Stimulated activated CD4-positive, alpha-beta T cell treated with anti-CD3 and anti-CD28 coated beads, Interleukin-4, amount 100 ng/mL, for 1 hour (primary cell): ENCODE data around the gene ARID4B.
"Not testable (repeated sequence)": the region's sequence is repeated elsewhere in the genome, so short reads cannot be mapped to it uniquely, and the experiment has no call there.

Source experiments
- DNase-seq: peaks from one replicate; pipeline ENCODE4 v3.0.0-alpha.2; 2020

ARID4B gene, protein sequence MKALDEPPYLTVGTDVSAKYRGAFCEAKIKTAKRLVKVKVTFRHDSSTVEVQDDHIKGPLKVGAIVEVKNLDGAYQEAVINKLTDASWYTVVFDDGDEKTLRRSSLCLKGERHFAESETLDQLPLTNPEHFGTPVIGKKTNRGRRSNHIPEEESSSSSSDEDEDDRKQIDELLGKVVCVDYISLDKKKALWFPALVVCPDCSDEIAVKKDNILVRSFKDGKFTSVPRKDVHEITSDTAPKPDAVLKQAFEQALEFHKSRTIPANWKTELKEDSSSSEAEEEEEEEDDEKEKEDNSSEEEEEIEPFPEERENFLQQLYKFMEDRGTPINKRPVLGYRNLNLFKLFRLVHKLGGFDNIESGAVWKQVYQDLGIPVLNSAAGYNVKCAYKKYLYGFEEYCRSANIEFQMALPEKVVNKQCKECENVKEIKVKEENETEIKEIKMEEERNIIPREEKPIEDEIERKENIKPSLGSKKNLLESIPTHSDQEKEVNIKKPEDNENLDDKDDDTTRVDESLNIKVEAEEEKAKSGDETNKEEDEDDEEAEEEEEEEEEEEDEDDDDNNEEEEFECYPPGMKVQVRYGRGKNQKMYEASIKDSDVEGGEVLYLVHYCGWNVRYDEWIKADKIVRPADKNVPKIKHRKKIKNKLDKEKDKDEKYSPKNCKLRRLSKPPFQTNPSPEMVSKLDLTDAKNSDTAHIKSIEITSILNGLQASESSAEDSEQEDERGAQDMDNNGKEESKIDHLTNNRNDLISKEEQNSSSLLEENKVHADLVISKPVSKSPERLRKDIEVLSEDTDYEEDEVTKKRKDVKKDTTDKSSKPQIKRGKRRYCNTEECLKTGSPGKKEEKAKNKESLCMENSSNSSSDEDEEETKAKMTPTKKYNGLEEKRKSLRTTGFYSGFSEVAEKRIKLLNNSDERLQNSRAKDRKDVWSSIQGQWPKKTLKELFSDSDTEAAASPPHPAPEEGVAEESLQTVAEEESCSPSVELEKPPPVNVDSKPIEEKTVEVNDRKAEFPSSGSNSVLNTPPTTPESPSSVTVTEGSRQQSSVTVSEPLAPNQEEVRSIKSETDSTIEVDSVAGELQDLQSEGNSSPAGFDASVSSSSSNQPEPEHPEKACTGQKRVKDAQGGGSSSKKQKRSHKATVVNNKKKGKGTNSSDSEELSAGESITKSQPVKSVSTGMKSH (N-terminal part only)

DNA sequence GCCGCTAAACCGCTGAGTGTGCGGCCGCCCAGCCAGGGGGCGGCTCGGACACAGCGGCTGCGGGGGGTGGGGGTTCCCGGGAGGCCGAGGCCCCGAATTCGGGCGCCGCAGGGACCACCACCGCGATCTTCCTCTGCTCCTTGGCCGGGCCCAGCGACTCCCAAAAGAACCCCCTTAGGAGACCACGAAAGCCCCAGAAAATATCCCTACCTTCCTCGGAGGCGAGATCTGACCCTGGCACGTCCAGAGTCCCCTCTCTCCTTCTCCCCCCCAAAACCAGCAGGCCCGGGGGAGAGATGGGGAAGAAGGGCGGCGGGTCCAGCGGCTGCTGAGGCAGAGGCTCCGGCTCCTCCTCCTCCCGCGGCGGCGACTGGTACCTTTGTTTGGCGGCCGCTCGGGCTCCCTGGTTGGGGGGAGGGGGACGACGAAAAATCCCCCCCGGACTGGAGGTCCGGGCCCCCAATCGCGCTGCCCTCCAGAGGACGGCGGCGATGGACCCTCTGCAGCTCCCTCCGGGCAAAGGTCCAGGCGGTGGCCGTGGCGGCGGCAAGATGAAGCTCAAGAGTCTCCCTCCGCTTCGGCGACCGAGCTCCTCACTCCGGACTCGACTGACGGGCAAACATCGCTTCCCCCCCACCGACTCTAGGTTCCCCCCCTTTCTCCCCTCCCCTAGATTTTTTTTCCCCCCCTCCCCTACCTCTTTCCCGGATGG lies at the start of gene ARID4B:
Gene ARID4B (minus strand): TSS at position 621 of the 712 bp plus-strand sequence. CDS start 1,260 bp downstream, outside the sequence.
- peak; percentile 63 for DNase-seq

DNA sequence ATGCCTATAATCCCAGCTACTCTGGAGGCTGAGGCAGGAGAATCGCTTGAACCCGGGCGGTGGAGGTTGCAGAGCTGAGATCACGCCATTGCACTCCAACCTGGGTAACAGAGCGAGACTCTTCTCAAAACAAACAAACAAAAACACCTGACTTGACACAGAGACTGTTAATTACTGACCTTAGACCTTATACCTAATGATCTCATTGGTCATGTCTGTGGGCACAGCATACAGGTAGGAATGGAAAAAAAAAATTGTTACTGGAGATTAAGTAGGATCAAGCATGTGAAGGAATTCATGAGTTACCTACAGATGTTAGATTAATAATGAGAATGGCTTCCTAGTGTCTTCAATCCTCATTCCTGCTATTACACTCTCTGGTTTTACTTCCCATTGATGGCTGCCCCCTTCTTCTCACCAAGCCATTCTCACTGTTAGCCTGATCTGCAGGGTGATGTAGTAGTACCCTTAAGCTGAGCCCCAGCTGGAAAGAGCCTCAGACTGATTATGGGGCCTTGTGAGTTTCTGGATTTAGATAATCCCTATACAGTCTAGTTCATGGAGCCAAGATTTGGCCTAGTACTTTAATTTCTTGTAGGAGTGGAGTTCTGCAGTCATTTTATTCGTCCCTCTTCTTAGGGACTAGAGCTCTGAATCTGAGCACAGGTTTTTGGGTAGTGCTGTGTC lies 48.1 kb upstream of the ARID4B start:
- DNase-seq: no peak

DNA sequence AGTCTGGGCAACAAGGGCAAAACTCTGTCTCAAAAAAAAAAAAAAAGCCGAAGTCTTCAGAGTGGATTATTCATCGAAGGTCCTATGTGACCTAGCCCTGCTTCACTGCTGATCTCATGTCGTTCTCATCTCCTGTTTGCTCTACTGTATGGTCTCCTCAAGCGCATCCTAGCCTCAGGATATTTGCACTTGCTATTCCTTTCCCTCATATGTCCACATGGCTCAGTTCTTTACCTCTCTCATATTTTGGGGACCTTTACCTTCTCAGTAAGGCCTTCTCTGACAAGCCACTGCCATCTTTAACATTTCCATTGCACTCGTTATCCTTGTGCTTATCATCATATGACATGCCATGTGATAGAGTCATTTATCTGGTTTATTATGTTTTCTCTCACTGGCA lies 41.8 kb upstream of the ARID4B start:
- no peak for DNase-seq

DNA sequence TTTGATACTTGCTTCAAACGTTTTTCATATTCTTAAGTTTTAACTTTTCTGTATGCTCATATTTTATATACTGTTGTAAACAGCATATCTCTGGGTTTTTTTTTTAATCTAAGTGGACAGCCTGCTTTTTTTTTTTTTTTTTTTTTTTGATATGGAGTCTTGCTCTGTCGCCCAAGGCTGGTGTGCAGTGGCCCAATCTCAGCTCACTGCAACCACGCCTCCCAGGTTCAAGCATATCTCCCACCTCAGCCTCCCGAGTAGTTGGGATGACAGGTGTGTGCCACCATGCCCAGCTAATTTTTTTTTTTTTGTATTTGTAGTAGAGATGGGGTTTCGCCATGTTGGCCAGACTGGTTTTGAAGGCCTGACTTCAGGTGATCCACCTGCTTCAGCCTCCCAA lies 40.4 kb upstream of the ARID4B start:
- no peak for DNase-seq

DNA sequence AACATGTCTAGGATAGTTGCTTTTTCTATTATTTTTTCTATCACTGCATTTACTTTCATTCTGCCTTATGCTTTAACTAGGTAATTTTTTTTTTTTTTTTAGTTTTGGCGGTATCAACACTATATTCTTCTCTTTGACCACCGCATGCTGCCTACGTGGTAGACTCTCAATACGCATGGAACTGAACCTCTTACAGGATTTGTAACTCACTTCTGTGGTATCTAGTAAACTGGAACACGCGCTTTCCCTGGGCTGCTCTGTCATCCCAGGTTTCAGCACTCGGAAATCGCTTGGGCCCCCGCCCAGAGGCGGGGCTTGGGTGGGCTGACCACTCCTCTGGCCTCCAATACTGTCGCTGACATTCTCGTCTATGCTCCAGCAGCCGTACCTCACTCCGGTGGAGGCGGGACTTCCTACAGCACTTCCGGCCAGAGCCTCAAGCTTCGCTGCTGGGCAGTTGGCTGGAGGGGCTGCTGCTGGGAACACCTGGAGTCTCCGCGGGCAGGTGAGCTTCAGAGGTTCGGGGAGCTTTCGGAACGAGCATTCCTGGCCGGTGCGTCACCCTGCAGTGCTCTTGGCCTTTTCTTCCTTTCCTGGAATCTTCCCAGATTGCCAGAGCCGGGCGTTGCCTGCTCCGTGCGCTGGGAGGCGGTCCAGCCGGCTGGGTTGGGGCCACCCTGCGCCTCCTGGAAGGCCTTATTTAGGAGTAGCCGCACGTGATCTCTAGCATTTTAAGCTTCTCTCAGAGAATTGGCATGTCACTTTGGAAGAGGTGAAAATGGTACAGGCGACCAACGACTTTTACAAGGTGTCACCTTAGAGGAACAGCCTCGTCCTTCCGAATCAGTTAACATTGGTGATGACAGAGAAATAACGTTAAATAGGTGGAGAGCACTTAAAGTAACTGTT lies 39.3 kb upstream of the ARID4B start, which contains the start of gene TBCE:
Gene TBCE (plus strand): TSS at position 428 of the 909 bp plus-strand sequence. CDS start 12,623 bp downstream, outside the sequence.
- DNase-seq: peak; percentile 86

DNA sequence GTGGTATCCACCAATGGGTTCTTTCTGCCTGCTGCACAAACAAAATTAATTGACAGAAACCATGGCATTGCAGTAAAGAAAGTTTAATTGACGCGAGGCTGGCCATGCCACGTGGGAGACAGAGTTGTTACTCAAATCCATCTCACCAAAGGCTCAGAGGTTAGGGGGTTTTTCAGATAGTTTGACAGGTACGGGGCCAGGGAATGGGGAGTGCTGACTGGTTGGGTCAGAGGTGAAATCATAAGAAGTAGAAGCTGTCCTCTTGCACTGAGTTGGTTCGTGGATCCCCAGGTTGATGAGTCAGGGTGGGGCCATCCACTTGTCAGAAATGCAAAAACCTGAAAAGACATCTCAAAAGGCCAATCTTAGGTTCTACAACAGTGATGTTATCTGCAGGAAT lies 38.3 kb upstream of the ARID4B start:
- peak; percentile 21 for DNase-seq

DNA sequence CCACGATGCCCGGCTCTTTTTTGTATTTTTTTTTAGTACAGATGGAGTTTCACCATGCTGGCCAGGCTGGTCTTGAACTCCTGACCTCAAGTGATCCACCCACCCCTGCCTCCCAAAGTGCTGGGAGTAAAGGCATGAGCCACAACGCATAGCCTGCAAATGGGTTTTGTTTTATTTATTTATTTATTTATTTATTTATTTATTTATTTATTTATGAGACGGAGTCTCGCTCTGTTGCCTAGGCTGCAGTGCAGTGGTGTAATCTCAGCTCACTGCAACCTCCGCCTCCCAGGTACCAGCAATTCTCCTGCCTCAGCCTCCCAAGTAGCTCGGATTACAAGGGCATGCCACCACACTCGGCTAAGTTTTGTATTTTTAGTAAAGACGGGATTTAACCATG lies 36.2 kb upstream of the ARID4B start:
- not testable (repeated sequence) for DNase-seq

DNA sequence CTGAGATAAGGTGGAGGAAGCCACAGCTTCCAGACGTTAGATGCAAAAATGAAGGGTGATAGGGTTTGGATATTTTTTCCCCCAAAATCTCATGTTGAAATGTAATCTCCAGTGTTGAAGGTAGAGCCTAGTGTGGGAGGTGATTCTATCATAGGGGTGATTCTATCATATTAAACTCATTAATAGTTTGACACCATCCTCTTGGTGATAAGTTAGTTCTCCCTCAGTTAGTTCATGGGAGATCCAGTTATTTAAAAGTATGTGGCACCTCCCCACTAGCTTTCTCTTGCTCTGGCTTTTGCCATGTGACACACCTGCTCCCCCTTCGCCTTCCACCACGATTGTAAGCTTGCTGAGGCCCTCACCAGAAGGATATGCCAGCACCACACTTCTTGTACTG lies 30.9 kb upstream of the ARID4B start:
- no peak for DNase-seq

DNA sequence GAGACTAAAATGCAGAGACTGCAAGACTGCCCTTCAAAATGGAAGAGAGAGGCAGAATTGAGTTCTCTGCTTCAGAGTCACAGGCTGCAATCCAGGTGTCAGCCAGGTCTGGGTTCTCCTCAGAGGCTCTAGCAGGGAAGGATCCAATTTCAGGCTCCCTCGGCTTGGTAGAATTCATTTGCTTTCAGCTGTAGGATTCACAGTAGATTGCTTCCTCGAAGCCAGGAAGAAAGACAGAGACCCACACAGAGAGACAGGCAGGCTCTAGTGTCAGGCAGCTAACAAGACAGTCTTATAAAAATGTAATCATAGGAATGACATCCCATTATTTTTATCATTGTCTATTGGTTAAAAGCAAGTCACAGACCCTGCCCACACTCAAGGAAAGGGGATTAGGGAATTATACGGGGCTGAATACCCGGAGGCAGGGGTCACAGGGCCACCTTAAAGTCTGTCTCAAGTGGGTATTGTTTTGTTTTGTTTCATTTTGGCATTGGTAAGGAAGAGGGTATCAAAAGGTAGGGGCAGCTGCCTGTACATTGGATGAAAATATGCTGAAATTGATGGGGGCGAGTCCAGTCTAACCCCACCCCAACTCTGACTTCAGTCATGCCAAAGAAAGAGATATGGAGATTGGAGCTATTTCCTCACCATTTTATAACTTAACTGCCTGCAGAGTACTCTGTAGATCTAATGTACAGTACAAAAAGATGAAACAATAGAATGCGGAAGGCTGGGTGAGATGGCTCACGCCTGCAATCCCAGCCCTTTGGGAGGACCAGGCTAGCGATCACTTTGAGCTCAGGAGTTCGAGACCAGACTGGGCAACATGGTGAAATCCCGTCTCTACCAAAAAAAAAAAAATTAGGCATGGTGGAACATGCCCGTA lies 29.8 kb upstream of the ARID4B start:
- DNase-seq: no peak

DNA sequence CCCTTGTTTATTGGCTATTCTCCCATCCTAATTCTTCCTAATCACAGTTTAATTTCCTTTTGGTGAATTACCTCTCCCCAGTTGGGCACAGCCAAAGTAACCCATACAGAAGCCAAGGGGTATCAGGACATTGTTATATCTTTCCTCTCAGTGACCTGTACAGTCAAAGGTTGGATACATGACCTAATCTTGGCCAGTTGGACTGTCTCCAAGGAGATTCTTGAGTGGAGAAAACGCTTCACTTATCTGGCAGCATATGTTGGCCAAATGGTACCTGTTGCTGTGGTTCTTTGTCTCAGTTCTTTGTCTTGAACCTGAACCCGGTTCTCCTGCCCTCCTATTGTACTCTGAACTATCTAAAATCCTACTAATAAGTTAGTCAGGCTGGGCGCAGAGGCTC lies 23.9 kb upstream of the ARID4B start:
- no peak for DNase-seq

DNA sequence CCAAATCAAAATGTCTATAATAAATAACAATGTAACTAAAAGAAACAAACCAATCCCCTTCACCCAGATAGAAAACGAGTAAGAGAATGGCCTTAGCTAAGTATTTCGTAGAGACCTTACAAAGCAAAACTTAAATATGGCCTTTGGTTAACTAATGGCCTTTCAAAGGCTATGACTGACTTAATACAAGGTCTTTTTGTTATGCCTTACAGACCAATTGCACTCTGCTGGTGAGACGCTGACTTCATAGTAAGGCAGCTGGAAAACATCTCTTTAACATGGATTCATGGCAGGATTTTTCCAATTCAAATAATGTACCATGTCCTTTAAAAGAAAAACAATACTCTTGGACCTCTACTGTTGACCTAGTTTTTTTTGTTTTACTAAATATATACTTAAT lies 23.5 kb upstream of the ARID4B start:
- DNase-seq: no peak

DNA sequence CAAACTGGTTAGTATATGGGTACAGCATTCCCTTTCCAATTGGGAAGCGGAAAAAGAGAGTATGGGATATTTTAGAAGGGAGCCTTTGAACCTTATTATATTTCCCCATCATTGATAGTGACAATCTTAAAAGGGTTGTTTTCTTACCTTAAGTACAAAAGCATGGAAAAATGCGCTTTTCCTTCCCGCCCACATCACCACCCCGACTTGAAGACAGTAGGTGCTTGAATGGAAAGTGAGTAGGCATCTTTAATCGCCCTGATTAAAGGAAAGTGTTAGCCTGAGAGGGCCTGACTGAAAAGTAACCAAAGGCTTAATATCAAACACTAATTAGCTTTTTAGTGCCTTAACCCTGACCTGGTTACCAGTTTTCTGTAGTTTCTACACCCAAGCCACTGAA lies 15.7 kb upstream of the ARID4B start:
- no peak for DNase-seq

DNA sequence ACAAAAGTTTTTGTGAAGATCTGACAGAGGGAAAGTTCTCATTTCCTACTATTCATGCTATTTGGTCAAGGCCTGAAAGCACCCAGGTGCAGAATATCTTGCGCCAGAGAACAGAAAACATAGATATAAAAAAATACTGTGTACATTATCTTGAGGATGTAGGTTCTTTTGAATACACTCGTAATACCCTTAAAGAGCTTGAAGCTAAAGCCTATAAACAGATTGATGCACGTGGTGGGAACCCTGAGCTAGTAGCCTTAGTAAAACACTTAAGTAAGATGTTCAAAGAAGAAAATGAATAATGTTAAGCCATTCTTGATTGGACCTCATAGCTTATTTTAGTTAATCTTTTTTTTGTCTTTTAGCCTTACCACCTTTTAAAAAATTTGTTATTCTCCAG lies 14.5 kb upstream of the ARID4B start:
- DNase-seq: no peak

DNA sequence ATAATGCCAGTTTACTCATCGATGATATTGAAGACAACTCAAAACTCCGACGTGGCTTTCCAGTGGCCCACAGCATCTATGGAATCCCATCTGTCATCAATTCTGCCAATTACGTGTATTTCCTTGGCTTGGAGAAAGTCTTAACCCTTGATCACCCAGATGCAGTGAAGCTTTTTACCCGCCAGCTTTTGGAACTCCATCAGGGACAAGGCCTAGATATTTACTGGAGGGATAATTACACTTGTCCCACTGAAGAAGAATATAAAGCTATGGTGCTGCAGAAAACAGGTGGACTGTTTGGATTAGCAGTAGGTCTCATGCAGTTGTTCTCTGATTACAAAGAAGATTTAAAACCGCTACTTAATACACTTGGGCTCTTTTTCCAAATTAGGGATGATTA lies 14.1 kb upstream of the ARID4B start:
- no peak for DNase-seq

DNA sequence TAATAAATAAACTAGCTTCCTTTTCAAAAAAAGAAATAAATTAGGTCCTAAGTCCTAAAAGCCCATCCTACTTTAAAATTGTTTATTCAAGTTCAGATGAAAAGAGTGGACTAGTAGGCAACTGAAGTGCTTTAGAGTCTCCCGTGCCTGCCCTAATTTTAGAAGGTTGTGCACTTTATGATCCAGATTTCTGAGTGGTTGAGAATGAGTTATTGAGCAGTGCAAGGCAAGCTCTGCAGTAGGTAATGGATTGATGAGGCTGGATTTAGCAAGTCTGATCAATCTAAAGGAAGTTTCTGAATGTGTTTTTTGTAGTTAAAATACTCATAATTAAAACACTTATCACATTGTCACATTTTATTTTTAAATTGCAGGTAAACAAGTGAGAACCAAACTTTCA lies 13.4 kb upstream of the ARID4B start:
- no peak for DNase-seq

DNA sequence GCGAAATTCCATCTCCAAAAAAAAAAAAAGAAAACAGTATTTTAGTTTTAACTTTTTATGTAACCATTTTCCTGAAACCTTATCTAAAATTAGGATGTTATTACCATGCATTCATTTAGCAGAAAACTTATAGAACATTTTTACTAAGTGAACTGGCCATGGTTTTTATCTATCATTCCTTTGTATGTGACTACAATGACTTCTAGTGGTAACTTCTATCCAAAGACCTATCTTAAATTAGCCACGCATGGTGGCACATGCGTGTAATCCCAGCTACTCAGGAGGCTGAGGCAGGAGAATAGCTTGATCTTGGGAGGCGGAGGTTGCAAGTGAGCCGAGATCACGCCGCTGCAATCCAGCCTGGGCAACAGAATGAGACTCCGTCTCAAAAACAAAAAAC lies 11.8 kb upstream of the ARID4B start:
- no peak for DNase-seq

DNA sequence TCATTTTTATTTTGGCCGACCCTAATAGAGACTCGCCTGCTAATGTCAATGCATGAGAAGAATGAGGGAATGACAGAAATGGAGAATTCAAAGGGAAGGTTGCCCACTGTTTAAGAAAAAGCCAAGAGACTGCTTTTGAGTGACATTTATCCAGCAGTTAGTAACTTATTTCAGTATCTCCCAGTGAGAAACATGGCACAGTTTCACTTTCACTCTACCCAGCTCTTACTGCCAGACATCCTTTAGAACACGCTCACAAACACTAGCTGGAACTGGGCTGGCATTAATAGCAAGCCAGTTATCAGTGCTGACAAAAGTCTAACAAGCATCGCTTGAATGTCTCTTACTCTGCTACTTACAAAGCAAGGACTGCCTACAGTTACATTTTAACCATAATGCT lies 8.9 kb upstream of the ARID4B start:
- no peak for DNase-seq

DNA sequence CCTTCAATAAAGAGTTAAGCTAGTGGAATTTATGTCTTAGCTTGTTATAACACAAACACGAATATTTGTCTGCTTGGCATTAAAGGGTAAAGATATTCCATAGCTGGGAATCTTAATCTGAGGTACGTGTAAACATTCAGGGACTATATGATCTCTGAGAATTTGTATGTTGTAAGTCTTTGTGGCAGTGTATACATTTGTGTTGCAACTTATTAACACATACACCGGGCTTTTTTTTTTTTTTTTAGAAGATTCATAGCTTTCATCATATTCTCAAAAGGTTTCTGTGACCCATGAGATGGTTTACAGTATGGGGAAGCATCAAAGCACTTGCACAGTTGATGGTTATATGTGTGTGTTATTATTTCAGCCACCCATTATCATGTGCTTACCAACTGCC lies 3.4 kb upstream of the ARID4B start:
- DNase-seq: no peak

DNA sequence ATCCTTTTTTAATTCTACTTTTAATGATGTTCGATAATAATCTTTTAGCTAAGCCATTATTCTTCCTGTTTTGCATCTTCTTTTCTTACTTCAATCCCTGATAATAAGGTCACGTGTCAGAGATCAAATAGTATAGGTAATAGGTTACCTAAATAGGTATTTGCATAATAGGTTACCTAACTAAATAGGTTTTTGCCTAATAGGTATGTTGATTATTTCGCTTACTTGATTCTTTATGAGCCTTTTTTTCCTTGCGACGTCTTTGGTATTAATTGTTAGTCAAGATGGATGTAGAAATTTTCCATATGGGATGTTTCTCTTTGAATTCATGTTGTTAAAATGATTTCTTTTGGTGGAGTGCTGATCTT lies 2.9 kb upstream of the ARID4B start:
- DNase-seq: no peak
